BE2C (cell line): ENCODE results near the gene PHLDB2.

Source experiments
- DNase-seq: peaks from one replicate; pipeline ENCODE4 v3.0.0-alpha.2; 2020
- H3K27me3 ChIP-seq: fragments of 250-450 bp; sonication (Bioruptor Pico); 2 replicates; pipeline ENCODE4 v1.5.1; 2020; ENCODE audit warnings: mild to moderate bottlenecking
- H3K36me3 ChIP-seq: fragments of 250-450 bp; sonication (Bioruptor Pico); 2 replicates; pipeline ENCODE4 v1.5.1; 2020; ENCODE audit warnings: mild to moderate bottlenecking
- H3K4me1 ChIP-seq: fragments of 250-450 bp; sonication (Bioruptor Pico); 2 replicates; pipeline ENCODE4 v1.5.1; 2020
- H3K4me3 ChIP-seq: 2 replicates; pipeline ENCODE4 v1.5.1; 2011; ENCODE audit warnings: low read depth, low read length
- H3K9me3 ChIP-seq: fragments of 250-450 bp; sonication (Bioruptor Pico); 2 replicates; pipeline ENCODE4 v1.5.1; 2020
- CTCF ChIP-seq: IDR thresholded peaks from 2 replicates; pipeline ENCODE4 v1.5.1; 2012; ENCODE audit warnings: mild to moderate bottlenecking, low read depth, low read length

The PHLDB2 gene

GRCh38 chr3:111874177-111874820, 15.2 kb downstream of the PHLDB2 start:
- no peaks in the 10 kb centered on the region for H3K4me1 ChIP-seq
- TF ChIP-seq CTCF = no peak
- DNase-seq = no peak

GRCh38 chr3:111881480-111881879, 22.4 kb downstream of the PHLDB2 start:
- no peak overlapping the region for H3K4me3 ChIP-seq
- H3K4me1 ChIP-seq = no peaks in the 10 kb centered on the region
- no peaks in the 10 kb centered on the region for H3K9me3 ChIP-seq
- H3K36me3 ChIP-seq = no peaks in the 10 kb centered on the region
- no peak for DNase-seq
- TF ChIP-seq CTCF = no peak
- H3K27me3 ChIP-seq = peaks cover 6% of the 10 kb centered on the region; the same call in 1 of the 2 replicates

More at GRCh38 chr3:111874177-111874820, 15.2 kb downstream of the PHLDB2 start:
- Histone ChIP-seq H3K9me3 (no peaks in the 10 kb centered on the region), H3K27me3 (no peaks in the 10 kb centered on the region), H3K4me3 (no peak overlapping the region), H3K36me3 (no peaks in the 10 kb centered on the region)

GRCh38 chr3:111882194-111882593, 23.1 kb downstream of the PHLDB2 start:
- DNase-seq = no peak
- no peak for TF ChIP-seq CTCF
- no peaks in the 10 kb centered on the region for H3K9me3 ChIP-seq
- H3K4me3 ChIP-seq = no peak overlapping the region
- no peaks in the 10 kb centered on the region for H3K4me1 ChIP-seq
- H3K36me3 ChIP-seq = no peaks in the 10 kb centered on the region
- peaks cover 6% of the 10 kb centered on the region; the same call in 1 of the 2 replicates for H3K27me3 ChIP-seq

GRCh38 chr3:111882799-111883198, 23.7 kb downstream of the PHLDB2 start:
- no peaks in the 10 kb centered on the region for H3K36me3 ChIP-seq

GRCh38 chr3:111884411-111885018, 25.4 kb downstream of the PHLDB2 start:
- H3K4me3 ChIP-seq = no peak overlapping the region
- TF ChIP-seq CTCF = no peak
- H3K36me3 ChIP-seq = no peaks in the 10 kb centered on the region
- no peaks in the 10 kb centered on the region for H3K9me3 ChIP-seq
- no peak for DNase-seq
- peaks cover 6% of the 10 kb centered on the region; the same call in 1 of the 2 replicates for H3K27me3 ChIP-seq
- no peaks in the 10 kb centered on the region for H3K4me1 ChIP-seq

More at GRCh38 chr3:111882799-111883198, 23.7 kb downstream of the PHLDB2 start:
- no peak overlapping the region for H3K4me3 ChIP-seq
- peaks cover 6% of the 10 kb centered on the region; the same call in 1 of the 2 replicates for H3K27me3 ChIP-seq
- H3K4me1 ChIP-seq = no peaks in the 10 kb centered on the region
- TF ChIP-seq CTCF = no peak
- no peak for DNase-seq
- no peaks in the 10 kb centered on the region for H3K9me3 ChIP-seq

GRCh38 chr3:111885578-111885977, 26.5 kb downstream of the PHLDB2 start:
- Histone ChIP-seq H3K4me1 (no peaks in the 10 kb centered on the region), H3K4me3 (no peak overlapping the region), H3K9me3 (no peaks in the 10 kb centered on the region), H3K27me3 (peaks cover 6% of the 10 kb centered on the region; the same call in 1 of the 2 replicates), H3K36me3 (no peaks in the 10 kb centered on the region)
- no peak for TF ChIP-seq CTCF
- no peak for DNase-seq
